ENCODE measurements around the gene EPX.

DNA sequence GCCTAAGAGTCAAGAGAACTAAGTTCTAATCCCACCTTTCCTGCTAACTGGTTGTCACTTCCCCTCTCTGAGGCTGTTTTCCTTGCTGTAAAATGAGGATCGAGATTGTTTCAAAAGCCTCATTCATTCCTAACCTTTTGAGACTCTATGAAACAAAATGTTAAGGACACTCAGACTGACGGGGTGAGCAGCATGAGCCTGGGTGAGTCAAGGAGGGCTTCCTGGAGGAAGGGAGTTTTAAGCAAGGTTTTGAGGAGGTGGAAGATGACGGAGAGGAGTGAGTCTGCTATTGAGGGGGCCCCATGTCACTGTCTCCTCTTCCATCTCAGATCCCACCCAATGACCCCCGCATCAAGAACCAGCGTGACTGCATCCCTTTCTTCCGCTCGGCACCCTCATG is 4.1 kb downstream of the EPX start:
- no peak for TF ChIP-seq POLR2A (IDR thresholded peaks at IDR 0.05)
- TF ChIP-seq, protein P1, sequence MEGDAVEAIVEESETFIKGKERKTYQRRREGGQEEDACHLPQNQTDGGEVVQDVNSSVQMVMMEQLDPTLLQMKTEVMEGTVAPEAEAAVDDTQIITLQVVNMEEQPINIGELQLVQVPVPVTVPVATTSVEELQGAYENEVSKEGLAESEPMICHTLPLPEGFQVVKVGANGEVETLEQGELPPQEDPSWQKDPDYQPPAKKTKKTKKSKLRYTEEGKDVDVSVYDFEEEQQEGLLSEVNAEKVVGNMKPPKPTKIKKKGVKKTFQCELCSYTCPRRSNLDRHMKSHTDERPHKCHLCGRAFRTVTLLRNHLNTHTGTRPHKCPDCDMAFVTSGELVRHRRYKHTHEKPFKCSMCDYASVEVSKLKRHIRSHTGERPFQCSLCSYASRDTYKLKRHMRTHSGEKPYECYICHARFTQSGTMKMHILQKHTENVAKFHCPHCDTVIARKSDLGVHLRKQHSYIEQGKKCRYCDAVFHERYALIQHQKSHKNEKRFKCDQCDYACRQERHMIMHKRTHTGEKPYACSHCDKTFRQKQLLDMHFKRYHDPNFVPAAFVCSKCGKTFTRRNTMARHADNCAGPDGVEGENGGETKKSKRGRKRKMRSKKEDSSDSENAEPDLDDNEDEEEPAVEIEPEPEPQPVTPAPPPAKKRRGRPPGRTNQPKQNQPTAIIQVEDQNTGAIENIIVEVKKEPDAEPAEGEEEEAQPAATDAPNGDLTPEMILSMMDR (IDR thresholded peaks at IDR 0.05) = no peak

Data from transverse colon (tissue), 3 donors.